Thoracic aorta endothelial cell (primary cell): ENCODE data around the gene C10orf105. TPM values are rescaled to one million over a fixed set of nuclear protein-coding genes. Genes with fewer than 3 reads are reported as not detected.

Experiments
- total RNA-seq: library from RNA; depleted of rRNA; stranded (reverse); fragments of >200 nt; gene quantifications from 2 replicates; pipeline ENCODE4 v1.2.3, GENCODE V29; 2012

C10orf105 gene, protein sequence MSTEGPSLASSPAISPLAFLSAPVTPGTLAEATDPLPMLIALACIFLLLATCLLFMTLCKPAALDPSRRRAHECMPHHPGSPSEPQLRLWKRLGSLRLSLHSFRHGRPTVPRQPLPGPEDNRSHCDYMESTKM
- 0.07 TPM in 1 of 2 replicates, not detected in the other for total RNA-seq

DNA sequence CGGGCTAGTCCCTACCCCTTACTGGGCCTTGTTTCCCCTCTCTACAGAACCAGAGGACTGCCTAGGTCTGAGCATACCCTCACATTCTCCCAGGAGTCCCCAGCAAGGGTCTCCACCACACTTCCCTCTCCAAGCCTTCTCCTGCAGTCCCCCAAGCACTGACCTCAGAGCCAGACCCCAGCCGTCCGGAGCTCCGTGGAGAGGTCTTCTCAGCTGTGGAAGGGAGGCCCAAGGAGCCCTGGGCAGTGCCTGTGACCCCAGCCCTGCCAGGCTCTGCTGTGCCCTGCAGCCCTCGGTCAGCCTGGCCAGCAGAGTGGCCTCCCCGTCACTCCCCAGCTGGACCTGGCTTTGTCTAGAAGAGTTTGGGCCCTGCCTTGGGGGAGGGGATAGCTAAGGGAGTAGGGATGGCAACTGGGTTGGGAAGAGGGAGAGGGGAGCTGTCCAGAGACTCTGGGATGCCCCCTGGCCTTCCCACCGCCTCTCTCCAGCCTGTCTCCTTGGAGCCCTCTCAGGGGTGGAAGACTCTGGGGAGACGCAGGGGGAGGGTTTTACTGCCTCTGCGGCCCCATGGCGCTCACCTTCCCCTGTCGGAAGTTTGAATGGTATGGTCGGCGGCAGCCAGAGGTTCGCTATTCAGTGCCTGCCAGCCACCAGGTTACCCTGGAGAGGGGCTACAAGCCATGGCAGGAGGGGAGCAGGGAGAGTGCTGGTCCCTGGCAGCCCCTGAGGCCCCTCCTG, at the start of gene C10orf105:
Gene C10orf105, minus strand, starts transcription at position 315 of the 738 bp plus-strand sequence. CDS start 3,441 bp downstream, outside the sequence.

Other genes starting within 250 kb of the C10orf105 start
- gene VSIR, start 53.7 kb upstream of the C10orf105 start, total RNA-seq: 3.5 and 12.6 TPM in 2 replicates
- 430 and 603 TPM in 2 replicates for gene PSAP, start 131.5 kb upstream of the C10orf105 start, total RNA-seq
- gene CHST3, start 244.6 kb upstream of the C10orf105 start, total RNA-seq: 14.2 and 17.2 TPM in 2 replicates